ENCODE results near the gene LAT. TPM values are rescaled to one million over a fixed set of nuclear protein-coding genes. Genes with fewer than 3 reads are reported as not detected.

Gene LAT
- polyA plus RNA-seq, 1 of the 3 experiments (the other 2 are of a cell fraction): 8.0 TPM

GRCh38 chr16:29009050-29009837, 24.4 kb downstream of the LAT start:
- no peak overlapping the region for H2AFZ ChIP-seq (ENCODE audit: low read depth)
- no peaks in the 10 kb centered on the region for H3K4me1 ChIP-seq (ENCODE audit: control insufficient read depth in 1 of 2, insufficient read depth in 2 of 2, low read depth in 1 of 2, low read length in 1 of 2)
- ChIA-PET POLR2A (no interaction called here), CTCF (no interaction called here)
- no peak for DNase-seq
- no peak overlapping the region for H3K9ac ChIP-seq
- H3K79me2 ChIP-seq (ENCODE audit: insufficient read depth): no peaks in the 10 kb centered on the region
- no peaks in the 10 kb centered on the region for H3K9me2 ChIP-seq
- no peaks in the 10 kb centered on the region for H3K36me3 ChIP-seq (replicated peaks in 1 of 2; ENCODE audit: control insufficient read depth in 1 of 2, insufficient read depth in 2 of 2, low read length in 1 of 2)
- 78% methylated on average over 14 of the region's 14 CpGs for WGBS (ENCODE audit: low lambda C conversion rate)
- TF ChIP-seq RXRA (IDR thresholded peaks at IDR 0.05; ENCODE audit: borderline replicate concordance, low read depth): no peak
- TF ChIP-seq ZBTB33 (IDR thresholded peaks at IDR 0.05; ENCODE audit: borderline replicate concordance, low read depth): no peak
- H3K4me3 ChIP-seq (ENCODE audit: low read depth in 2 of 2, low read length in 1 of 2): no peak overlapping the region
- no peak overlapping the region for H3K27ac ChIP-seq (ENCODE audit: low read depth in 2 of 2, low read length in 1 of 2)
- H3K4me2 ChIP-seq: no peak overlapping the region
- H3K27me3 ChIP-seq (ENCODE audit: insufficient read depth): no peaks in the 10 kb centered on the region
- H4K20me1 ChIP-seq (ENCODE audit: insufficient read depth): no peaks in the 10 kb centered on the region
- H3F3A ChIP-seq (replicated peaks; ENCODE audit: insufficient read depth): no peaks in the 10 kb centered on the region
- H3K9me3 ChIP-seq: no peaks in the 10 kb centered on the region

GRCh38 chr16:29009838-29010166, 24.9 kb downstream of the LAT start:
- Histone ChIP-seq H3K9me2 (no peaks in the 10 kb centered on the region), H2AFZ (ENCODE audit: low read depth) (no peak overlapping the region), H3K4me2 (no peak overlapping the region), H3K79me2 (ENCODE audit: insufficient read depth) (no peaks in the 10 kb centered on the region), H3K9me3 (no peaks in the 10 kb centered on the region), H3K9ac (no peak overlapping the region), H3K4me3 (ENCODE audit: low read depth in 2 of 2, low read length in 1 of 2) (no peak overlapping the region), H3K4me1 (ENCODE audit: control insufficient read depth in 1 of 2, insufficient read depth in 2 of 2, low read depth in 1 of 2, low read length in 1 of 2) (no peaks in the 10 kb centered on the region), H3K27ac (ENCODE audit: low read depth in 2 of 2, low read length in 1 of 2) (no peak overlapping the region), H3F3A (replicated peaks; ENCODE audit: insufficient read depth) (no peaks in the 10 kb centered on the region), H3K27me3 (ENCODE audit: insufficient read depth) (no peaks in the 10 kb centered on the region), H4K20me1 (ENCODE audit: insufficient read depth) (no peaks in the 10 kb centered on the region), H3K36me3 (replicated peaks in 1 of 2; ENCODE audit: control insufficient read depth in 1 of 2, insufficient read depth in 2 of 2, low read length in 1 of 2) (no peaks in the 10 kb centered on the region)
- POLR2A ChIA-PET: no interaction called here
- DNase-seq: no peak
- CTCF ChIA-PET: no interaction called here
- 69% methylated on average over 2 of the region's 2 CpGs for WGBS (ENCODE audit: low lambda C conversion rate)
- TF ChIP-seq REST (IDR thresholded peaks at IDR 0.05; ENCODE audit: low read depth, low read length) (no peak), TAF1 (IDR thresholded peaks at IDR 0.05; ENCODE audit: borderline replicate concordance, low read depth, low read length) (no peak)
